SK-N-SH (cell line): Measurements from ENCODE around the gene CRIP1.

ENCODE experiments used
- CTCF ChIP-seq: fragments of 200-600 bp; sonication (generic); IDR thresholded peaks from 2 replicates; pipeline ENCODE4 v1.6.1; 2017; ENCODE audit warnings: antibody characterized with exemption, mild to moderate bottlenecking, moderate library complexity
- GATA2 ChIP-seq: sonication (generic); formaldehyde crosslinking; IDR thresholded peaks from 2 replicates; pipeline ENCODE4 v1.5.0; 2020; ENCODE audit warnings: mild to moderate bottlenecking, missing genetic modification reagents
- MEF2A ChIP-seq: IDR thresholded peaks from 2 replicates; pipeline ENCODE4 v1.4.0; 2012; ENCODE audit warnings: low read depth, borderline replicate concordance
- POLR2AphosphoS5 ChIP-seq: IDR thresholded peaks from 2 replicates; pipeline ENCODE4 v1.6.1; 2012; ENCODE audit warnings: low read depth, low read length
- SIN3A ChIP-seq: IDR thresholded peaks from 2 replicates; pipeline ENCODE4 v1.6.1; 2012; ENCODE audit warnings: low read depth, mild to moderate bottlenecking, low read length, moderate library complexity, borderline replicate concordance
- TAF1 ChIP-seq: IDR thresholded peaks from 2 replicates; pipeline ENCODE4 v1.6.1; 2012; ENCODE audit warnings: low read depth, mild to moderate bottlenecking, low read length, moderate library complexity, borderline replicate concordance

GRCh38 chr14:105482486-105483110 lies 4.1 kb upstream of the CRIP1 start:
- no peak for TF ChIP-seq CTCF
- no peak for TF ChIP-seq TAF1
- TF ChIP-seq GATA2 (CRISPR knock-in tag): no peak
- TF ChIP-seq SIN3A: no peak
- TF ChIP-seq POLR2AphosphoS5: no peak
- TF ChIP-seq MEF2A: no peak
